Activated naive CD4-positive, alpha-beta T cell treated with anti-CD3 and anti-CD28 coated beads for 36 hours (primary cell): ENCODE data around the gene TWIST1. TPM values are rescaled to one million over a fixed set of nuclear protein-coding genes. Genes with fewer than 3 reads are reported as not detected.

ENCODE experiments used
- CTCF ChIA-PET: fragments of 350-600 bp; sonication (Branson Sonifier 250); formaldehyde crosslinking; loops from one replicate; lab custom pipeline; 2021; ENCODE audit warnings: antibody characterized with exemption; lab: Charles Lee
- DNase-seq: peaks from one replicate; pipeline ENCODE4 v3.0.0-alpha.2; 2020
- H3K27ac Mint-ChIP-seq: one replicate; pipeline ENCODE4 v1.8.0; 2021; ENCODE audit warnings: mild to moderate bottlenecking, mixed read lengths
- H3K27me3 Mint-ChIP-seq: one replicate; pipeline ENCODE4 v1.8.0; 2021; ENCODE audit warnings: low read depth, mixed read lengths
- H3K36me3 Mint-ChIP-seq: one replicate; pipeline ENCODE4 v1.8.0; 2021; ENCODE audit warnings: low read depth, mixed read lengths
- H3K4me1 Mint-ChIP-seq: one replicate; pipeline ENCODE4 v1.8.0; 2021; ENCODE audit warnings: low read depth, mixed read lengths
- H3K4me3 Mint-ChIP-seq: one replicate; pipeline ENCODE4 v1.8.0; 2021; ENCODE audit warnings: mild to moderate bottlenecking, moderate library complexity, mixed read lengths
- H3K9me3 Mint-ChIP-seq: one replicate; pipeline ENCODE4 v1.8.0; 2021; ENCODE audit warnings: mixed read lengths
- intact Hi-C: fragments of 100-400 bp; cut with micrococcal nuclease; formaldehyde crosslinking; loops from one replicate; pipeline ENCODE4 v1.15.1; 2023
- total RNA-seq, 2 experiments: library from RNA; stranded (reverse); gene quantifications; one replicate each; pipeline ENCODE4 v1.2.3, GENCODE V29; 2021

The TWIST1 gene
- total RNA-seq: not detected

DNA sequence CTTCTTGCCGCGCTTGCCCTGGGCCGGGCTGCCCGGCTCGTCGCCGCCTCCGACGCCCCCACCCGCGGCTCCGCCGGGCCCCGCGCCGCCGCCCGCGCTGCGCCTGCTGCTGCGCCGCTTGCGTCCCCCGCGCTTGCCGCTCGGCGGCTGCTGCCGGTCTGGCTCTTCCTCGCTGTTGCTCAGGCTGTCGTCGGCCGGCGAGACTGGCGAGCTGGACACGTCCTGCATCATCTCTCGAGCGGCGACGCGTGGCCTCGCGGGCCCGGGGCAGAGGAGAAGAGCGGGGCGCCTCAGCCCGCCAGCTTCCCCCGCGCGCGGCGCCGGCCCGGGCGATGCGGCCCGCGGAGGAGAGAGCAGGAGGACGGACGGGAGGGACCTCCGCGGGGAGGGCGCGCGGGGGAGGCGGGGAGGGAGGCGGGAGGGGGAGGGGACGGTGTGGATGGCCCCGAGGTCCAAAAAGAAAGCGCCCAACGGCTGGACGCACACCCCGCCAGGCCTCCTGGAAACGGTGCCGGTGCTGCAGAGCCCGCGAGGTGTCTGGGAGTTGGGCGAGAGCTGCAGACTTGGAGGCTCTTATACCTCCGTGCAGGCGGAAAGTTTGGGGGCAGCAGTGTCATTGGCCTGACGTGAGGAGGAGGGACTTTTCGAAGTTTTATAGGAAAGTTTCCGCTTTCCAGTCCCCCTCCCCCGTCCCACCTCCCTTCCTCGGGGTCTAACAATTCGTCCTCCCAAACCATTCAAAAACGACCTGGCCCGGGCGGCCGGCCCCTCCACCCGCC is at the start of gene TWIST1:
Gene TWIST1 (minus strand): TSS at position 546 of the 779 bp plus-strand sequence. CDS start 315 bp downstream, at position 231.
- no peak for DNase-seq
- H3K4me1 Mint-ChIP-seq: peaks cover 3% of the 10 kb centered on the region
- peaks cover 44% of the 10 kb centered on the region for H3K27me3 Mint-ChIP-seq
- no peak within 1 kb of the TSS for H3K4me3 Mint-ChIP-seq
- intact Hi-C loops: loop anchor here (5.0 kb wide), 1 partner anchor 550 kb away; no protein-coding TSS in a partner anchor
- H3K36me3 Mint-ChIP-seq: no peaks in the 10 kb centered on the region
- CTCF ChIA-PET: no interaction called here
- H3K9me3 Mint-ChIP-seq: no peaks in the 10 kb centered on the region
- H3K27ac Mint-ChIP-seq: no peak within 1 kb of the TSS

- Mint-ChIP-seq H3K4me1 (no peaks in the 10 kb centered on the region), H3K9me3 (no peaks in the 10 kb centered on the region), H3K27me3 (no peaks in the 10 kb centered on the region), H3K36me3 (no peaks in the 10 kb centered on the region), H3K27ac (no peak overlapping the region), H3K4me3 (no peak overlapping the region)
- CTCF ChIA-PET: interaction anchor here (1.2 kb wide), 1 partner anchor 33 kb away, joined by 3 read pairs; no protein-coding TSS in a partner anchor
- no peak for DNase-seq
- intact Hi-C loops: no loop called here
Measured at GRCh38 chr7:19161671-19162070, 44.2 kb upstream of the TWIST1 start.

GRCh38 chr7:19146699-19147098 is 29.3 kb upstream of the TWIST1 start:
- CTCF ChIA-PET: no interaction called here
- Mint-ChIP-seq H3K9me3 (no peaks in the 10 kb centered on the region), H3K4me1 (no peaks in the 10 kb centered on the region), H3K27ac (no peak overlapping the region), H3K27me3 (peaks cover 35% of the 10 kb centered on the region), H3K4me3 (no peak overlapping the region), H3K36me3 (no peaks in the 10 kb centered on the region)
- DNase-seq: no peak
- intact Hi-C loops: loop anchor here (5.0 kb wide), 1 partner anchor 39 kb away; no protein-coding TSS in a partner anchor

GRCh38 chr7:19145434-19146115 is 28.1 kb upstream of the TWIST1 start:
- Mint-ChIP-seq H3K27me3 (peaks cover 35% of the 10 kb centered on the region), H3K27ac (no peak overlapping the region), H3K36me3 (no peaks in the 10 kb centered on the region), H3K9me3 (no peaks in the 10 kb centered on the region), H3K4me1 (no peaks in the 10 kb centered on the region), H3K4me3 (no peak overlapping the region)
- CTCF ChIA-PET: no interaction called here
- intact Hi-C loops: loop anchor here (5.0 kb wide), 1 partner anchor 38 kb away; no protein-coding TSS in a partner anchor
- DNase-seq: no peak

- Mint-ChIP-seq H3K4me3 (no peak within 1 kb of the TSS), H3K27ac (no peak within 1 kb of the TSS), H3K36me3 (no peaks in the 10 kb centered on the region), H3K9me3 (no peaks in the 10 kb centered on the region), H3K27me3 (peaks cover 35% of the 10 kb centered on the region), H3K4me1 (no peaks in the 10 kb centered on the region)
- no peak for DNase-seq
- CTCF ChIA-PET: no interaction called here
- intact Hi-C loops: loop anchor here (5.0 kb wide), 1 partner anchor 38 kb away; no protein-coding TSS in a partner anchor
Measured at GRCh38 chr7:19144661-19145433, 27.4 kb upstream of the TWIST1 start, which contains the start of gene FERD3L. Gene FERD3L (minus strand): TSS chr7:19145421. CDS start chr7:19145362, 59 bp downstream.

- Mint-ChIP-seq H3K9me3 (no peaks in the 10 kb centered on the region), H3K36me3 (no peaks in the 10 kb centered on the region), H3K4me3 (no peak overlapping the region), H3K27me3 (peaks cover 35% of the 10 kb centered on the region), H3K27ac (no peak overlapping the region), H3K4me1 (no peaks in the 10 kb centered on the region)
- DNase-seq: no peak
- intact Hi-C loops: no loop called here
- CTCF ChIA-PET: no interaction called here
Measured at GRCh38 chr7:19143881-19144574, 26.6 kb upstream of the TWIST1 start.

DNA sequence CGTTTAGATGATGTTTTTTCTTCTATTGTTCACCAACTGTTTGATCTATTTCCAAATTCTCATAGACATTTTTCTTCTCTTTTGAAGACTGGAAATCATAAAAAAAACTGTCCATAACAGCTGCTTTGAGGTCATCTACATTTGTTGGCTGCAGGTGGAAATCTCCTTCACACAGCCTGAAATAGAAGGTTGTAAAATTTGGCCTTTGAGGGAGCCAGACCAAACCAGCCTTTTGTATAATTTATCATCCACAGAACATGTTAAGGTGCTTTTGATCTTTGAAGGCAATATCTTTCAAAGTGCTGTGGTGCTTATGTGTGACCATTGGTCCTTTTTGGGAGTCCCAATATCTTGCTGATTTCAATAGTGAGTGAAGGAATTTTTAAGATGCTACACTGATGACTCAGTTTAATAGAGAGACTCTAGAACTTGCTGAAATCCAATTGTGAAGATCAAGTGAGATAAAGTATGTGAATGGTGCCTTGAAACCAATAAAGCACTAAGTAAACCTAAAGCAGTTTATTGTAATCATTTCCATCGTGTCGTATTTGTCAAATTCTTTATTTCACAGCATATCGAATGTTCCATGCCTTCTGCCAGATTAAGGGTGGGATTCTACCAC is 22.4 kb upstream of the TWIST1 start:
- peaks cover 4% of the 10 kb centered on the region for H3K9me3 Mint-ChIP-seq
- intact Hi-C loops: no loop called here
- H3K36me3 Mint-ChIP-seq: no peaks in the 10 kb centered on the region
- CTCF ChIA-PET: no interaction called here
- no peak overlapping the region for H3K4me3 Mint-ChIP-seq
- H3K27me3 Mint-ChIP-seq: peaks cover 20% of the 10 kb centered on the region
- no peak for DNase-seq
- H3K27ac Mint-ChIP-seq: no peak overlapping the region
- H3K4me1 Mint-ChIP-seq: no peaks in the 10 kb centered on the region

- Mint-ChIP-seq H3K36me3 (no peaks in the 10 kb centered on the region), H3K4me1 (no peaks in the 10 kb centered on the region), H3K27me3 (no peaks in the 10 kb centered on the region), H3K4me3 (no peak overlapping the region), H3K9me3 (peaks cover 4% of the 10 kb centered on the region), H3K27ac (no peak overlapping the region)
- DNase-seq: no peak
- CTCF ChIA-PET: interaction anchor here (0.6 kb wide), 1 partner anchor 1291 kb away, joined by 3 read pairs; no protein-coding TSS in a partner anchor
- intact Hi-C loops: no loop called here
Measured at GRCh38 chr7:19133886-19134285, 16.4 kb upstream of the TWIST1 start.

DNA sequence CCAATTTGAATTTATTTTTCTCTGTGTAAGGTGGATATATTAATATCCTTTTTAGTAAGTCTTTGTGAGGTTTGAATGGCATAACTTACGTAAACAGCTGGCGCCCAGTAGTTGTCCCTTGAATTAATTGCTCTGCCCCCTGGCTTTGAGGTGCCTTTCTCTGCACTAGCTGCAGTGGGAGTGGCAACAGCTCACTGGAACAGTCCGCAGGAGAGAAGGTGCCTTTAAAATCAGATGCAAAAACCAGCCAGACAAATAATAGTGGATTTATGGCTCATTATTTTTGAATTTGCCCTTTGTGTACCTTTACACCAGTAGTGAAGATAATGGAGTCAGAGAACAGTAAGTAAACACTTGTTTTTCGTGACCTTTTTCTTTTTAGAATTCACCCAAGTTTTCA is 16.0 kb upstream of the TWIST1 start:
- no peak for DNase-seq
- Mint-ChIP-seq H3K4me3 (no peak overlapping the region), H3K4me1 (no peaks in the 10 kb centered on the region), H3K27me3 (no peaks in the 10 kb centered on the region), H3K36me3 (no peaks in the 10 kb centered on the region), H3K27ac (no peak overlapping the region), H3K9me3 (peaks cover 4% of the 10 kb centered on the region)
- CTCF ChIA-PET: no interaction called here
- intact Hi-C loops: no loop called here

DNA sequence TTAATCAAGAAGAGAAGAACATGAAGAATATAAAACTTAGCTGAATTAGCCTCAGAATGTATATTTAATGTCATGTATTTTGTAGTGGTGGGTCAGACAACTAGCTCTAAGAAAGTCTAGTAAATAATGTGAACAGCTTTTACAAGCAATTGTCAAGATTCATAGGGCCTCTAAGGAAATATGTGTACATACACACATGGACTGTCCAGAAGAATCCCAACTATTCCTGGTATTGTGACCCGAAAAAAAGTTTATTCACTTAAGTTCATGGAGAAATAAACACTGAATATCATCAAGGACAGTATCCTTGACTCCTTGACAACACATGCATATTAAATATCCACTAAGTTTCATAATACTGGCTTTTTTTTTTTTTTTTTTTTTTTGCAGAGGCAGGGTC is 11.4 kb upstream of the TWIST1 start:
- H3K9me3 Mint-ChIP-seq: no peaks in the 10 kb centered on the region
- H3K27ac Mint-ChIP-seq: no peak overlapping the region
- H3K27me3 Mint-ChIP-seq: no peaks in the 10 kb centered on the region
- H3K36me3 Mint-ChIP-seq: no peaks in the 10 kb centered on the region
- no peak overlapping the region for H3K4me3 Mint-ChIP-seq
- H3K4me1 Mint-ChIP-seq: no peaks in the 10 kb centered on the region
- CTCF ChIA-PET: interaction anchor here (1.0 kb wide), 1 partner anchor 33 kb away, joined by 3 read pairs; no protein-coding TSS in a partner anchor
- DNase-seq: no peak
- intact Hi-C loops: no loop called here

DNA sequence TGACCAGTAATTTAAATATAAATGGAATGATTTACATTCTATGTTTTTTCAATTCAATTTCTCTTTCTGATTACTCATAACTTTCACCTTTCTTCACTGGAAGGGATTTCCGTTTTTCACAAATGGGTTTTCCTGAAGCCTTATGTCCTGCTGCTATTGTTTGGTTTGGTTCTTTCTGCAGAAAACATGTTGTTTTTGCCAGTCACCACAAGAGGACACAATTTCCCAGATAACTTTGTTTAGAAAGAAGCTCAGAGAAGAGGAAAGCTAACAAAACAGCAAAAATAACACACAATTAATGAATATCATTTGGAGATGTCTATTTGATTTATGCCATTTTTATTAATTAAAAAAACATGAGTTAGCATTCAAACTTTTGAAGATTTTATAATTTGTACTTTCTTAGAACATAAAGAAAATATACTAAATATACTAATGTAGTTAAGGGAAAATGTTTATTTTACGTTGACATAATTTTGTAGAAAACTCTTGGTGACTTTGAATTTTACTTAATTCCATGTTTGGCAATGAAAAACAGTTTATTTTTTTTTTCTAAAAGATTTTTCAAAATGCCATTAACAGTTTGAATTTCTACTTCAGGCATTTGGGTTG is 4.6 kb upstream of the TWIST1 start:
- Mint-ChIP-seq H3K36me3 (no peaks in the 10 kb centered on the region), H3K4me3 (no peak overlapping the region), H3K27me3 (peaks cover 28% of the 10 kb centered on the region), H3K4me1 (no peaks in the 10 kb centered on the region), H3K9me3 (no peaks in the 10 kb centered on the region), H3K27ac (no peak overlapping the region)
- DNase-seq: no peak
- intact Hi-C loops: no loop called here
- CTCF ChIA-PET: interaction anchor here (0.9 kb wide), 1 partner anchor 9 kb away, joined by 3 read pairs; no protein-coding TSS in a partner anchor
